HCT116 (cell line): ENCODE data around the gene TAF5L. TPM values are rescaled to one million over a fixed set of nuclear protein-coding genes. Genes with fewer than 3 reads are reported as not detected.

ENCODE experiments used
- ATAC-seq: fragments of 200-7000 bp; cut with Tn5 transposase; 2 replicates; pipeline ENCODE4 v1.9.1; 2020; ENCODE audit warnings: mild to moderate bottlenecking, moderate library complexity
- BruUV-seq: library from RNA; stranded (reverse); fragments of 400-500 nt; replicated peaks from 2 replicates; lab custom pipeline; 2021; lab: Mats Ljungman, UMichigan
- CTCF ChIA-PET: fragments of 300-600 bp; sonication (Branson Sonifier 250); formaldehyde crosslinking; loops from one replicate; lab custom pipeline; 2021; ENCODE audit warnings: antibody characterized with exemption; lab: Charles Lee
- POLR2A ChIA-PET: fragments of 300-600, 350-600 bp; sonication (Branson Sonifier 250); formaldehyde crosslinking; loops from one replicate; lab custom pipeline; 2021; ENCODE audit warnings: antibody characterized with exemption; lab: Charles Lee
- RAD21 ChIA-PET, 2 experiments: fragments of 300-600 bp; sonication (Branson Sonifier 250); formaldehyde crosslinking; loops; one replicate each; lab custom pipeline; 2023; ENCODE audit warnings: low total read pairs in 2 of 2; ENCODE audit not compliant: uncharacterized antibody in 2 of 2, unreplicated experiment in 2 of 2, low non-redundant PET in 1 of 2; lab: Charles Lee
- DNase-seq: peaks from one replicate; pipeline ENCODE4 v3.0.0-alpha.2; 2010; ENCODE audit warnings: low read depth, low spot score
- H2AFZ ChIP-seq: fragments of 200-600 bp; shearing (Covaris generic), sonication (generic); 2 replicates; pipeline ENCODE4 v1.6.1; 2017; ENCODE audit warnings: low read depth, mixed run types, mixed read lengths, antibody characterized with exemption, low read length; ENCODE audit not compliant: poor library complexity, severe bottlenecking
- H3K27ac ChIP-seq: 2 replicates; pipeline ENCODE4 v1.5.1; 2012; ENCODE audit warnings: low read depth, low read length
- H3K27me3 ChIP-seq: fragments of 200-600 bp; sonication (generic); 2 replicates; pipeline ENCODE4 v1.6.1; 2016; ENCODE audit warnings: mixed run types, low read length, mixed read lengths; ENCODE audit not compliant: insufficient read depth
- H3K36me3 ChIP-seq, 2 experiments: fragments of 200-500 bp in 1 of 2; fragments of 200-600 bp in 1 of 2; sonication (Bioruptor generic) in 1 of 2; sonication (generic) in 1 of 2; 2 replicates each; pipeline versions ENCODE4 v1.5.1 to v1.6.1; 2014 to 2016; ENCODE audit warnings: low read length in 2 of 2, inconsistent platforms in 1 of 2, mixed read lengths in 1 of 2, mixed run types in 1 of 2; ENCODE audit not compliant: insufficient read depth in 2 of 2, control insufficient read depth in 1 of 2
- H3K4me1 ChIP-seq, 2 experiments: fragments of 200-600 bp in 1 of 2; sonication (generic) in 1 of 2; 2 replicates each; pipeline versions ENCODE4 v1.5.1 to v1.6.1; 2012 to 2017; ENCODE audit warnings: low read length in 2 of 2, inconsistent platforms in 1 of 2, mild to moderate bottlenecking in 1 of 2, mixed read lengths in 1 of 2, mixed run types in 1 of 2, moderate library complexity in 1 of 2; ENCODE audit not compliant: insufficient read depth in 2 of 2, control insufficient read depth in 1 of 2
- H3K4me2 ChIP-seq: fragments of 200-600 bp; sonication (generic); 2 replicates; pipeline ENCODE4 v1.6.1; 2017; ENCODE audit warnings: mixed run types, low read length, mixed read lengths
- H3K4me3 ChIP-seq, 2 experiments: fragments of 200-600 bp in 1 of 2; sonication (generic) in 1 of 2; replicated peaks in 1 of 2; 2 replicates each; pipeline ENCODE4 v1.5.1; 2011 to 2016; ENCODE audit warnings: low read length in 2 of 2, control low read depth in 1 of 2, low read depth in 1 of 2, mild to moderate bottlenecking in 1 of 2, mixed read lengths in 1 of 2, mixed run types in 1 of 2
- H3K79me2 ChIP-seq: fragments of 200-600 bp; sonication (generic); 2 replicates; pipeline ENCODE4 v1.6.1; 2017; ENCODE audit warnings: mild to moderate bottlenecking, mixed run types, low read length, moderate library complexity, mixed read lengths; ENCODE audit not compliant: insufficient read depth
- H3K9ac ChIP-seq: fragments of 200-600 bp; sonication (generic); 2 replicates; pipeline ENCODE4 v1.6.1; 2016; ENCODE audit warnings: low read length, mixed read lengths
- H3K9me2 ChIP-seq: fragments of 200-600 bp; sonication (generic), shearing (Covaris generic); 2 replicates; pipeline ENCODE4 v1.6.1; 2017; ENCODE audit warnings: mixed run types, mild to moderate bottlenecking, moderate library complexity; ENCODE audit not compliant: insufficient read depth
- H3K9me3 ChIP-seq, 2 experiments: fragments of 200-500 bp in 1 of 2; fragments of 200-600 bp in 1 of 2; sonication (Bioruptor generic) in 1 of 2; sonication (generic) in 1 of 2; 2 replicates each; pipeline ENCODE4 v1.6.1; 2014 to 2017; ENCODE audit warnings: low read length in 2 of 2, mixed read lengths in 2 of 2, inconsistent platforms in 1 of 2, low read depth in 1 of 2, mild to moderate bottlenecking in 1 of 2, mixed run types in 1 of 2, moderate library complexity in 1 of 2; ENCODE audit not compliant: control insufficient read depth in 1 of 2, insufficient read depth in 1 of 2
- H4K20me1 ChIP-seq: fragments of 200-600 bp; sonication (generic), shearing (Covaris generic); 2 replicates; pipeline ENCODE4 v1.6.1; 2017; ENCODE audit warnings: mixed run types, mild to moderate bottlenecking, moderate library complexity; ENCODE audit not compliant: insufficient read depth
- CBX3 ChIP-seq: IDR thresholded peaks from 2 replicates; pipeline ENCODE4 v1.6.1; 2012; ENCODE audit warnings: low read depth
- EZH2 ChIP-seq: fragments of 200-600 bp; sonication (generic); IDR thresholded peaks from 2 replicates; pipeline ENCODE4 v1.6.1; 2017; ENCODE audit warnings: antibody characterized with exemption, mixed run types
- JUND ChIP-seq: IDR thresholded peaks from 2 replicates; pipeline ENCODE4 v1.6.1; 2012
- POLR2A ChIP-seq: IDR thresholded peaks from 2 replicates; pipeline ENCODE4 v1.7.0; 2011; ENCODE audit warnings: borderline replicate concordance; ENCODE audit not compliant: insufficient read depth, insufficient read length; ENCODE audit errors: extremely low read depth
- RAD21 ChIP-seq: IDR thresholded peaks from 2 replicates; pipeline ENCODE4 v1.6.1; 2012; ENCODE audit warnings: low read depth, mild to moderate bottlenecking
- SIN3A ChIP-seq: IDR thresholded peaks from 2 replicates; pipeline ENCODE4 v1.6.1; 2012; ENCODE audit warnings: low read depth
- SRF ChIP-seq: IDR thresholded peaks from 2 replicates; pipeline ENCODE4 v1.6.1; 2012; ENCODE audit warnings: low read depth
- TCF7L2 ChIP-seq: IDR thresholded peaks from 2 replicates; pipeline ENCODE4 v1.7.0; 2011; ENCODE audit warnings: borderline replicate concordance, inconsistent platforms; ENCODE audit not compliant: insufficient read depth, insufficient read length; ENCODE audit errors: extremely low read depth
- YY1 ChIP-seq: IDR thresholded peaks from 2 replicates; pipeline ENCODE4 v1.6.1; 2011; ENCODE audit warnings: low read length, low read depth, moderate library complexity, mild to moderate bottlenecking; ENCODE audit not compliant: insufficient replicate concordance; ENCODE audit errors: extremely low read depth
- ZFX ChIP-seq: fragments of 450-650 bp; IDR thresholded peaks from 2 replicates; pipeline ENCODE4 v1.6.1; 2017
- ZNF274 ChIP-seq: fragments of 200-500 bp; sonication (Bioruptor generic); IDR thresholded peaks from 2 replicates; pipeline ENCODE4 v1.6.1; 2014; ENCODE audit warnings: mild to moderate bottlenecking, low read depth, low read length, inconsistent platforms
- intact Hi-C: fragments of 100-400 bp; cut with micrococcal nuclease; formaldehyde crosslinking; loops from 2 replicates; pipeline ENCODE4 v1.10.0; 2022
- total RNA-seq: library from RNA; stranded (reverse); gene quantifications from one replicate; pipeline ENCODE4 v1.2.1, GENCODE V29; 2021; ENCODE audit not compliant: unreplicated experiment
- TF ChIP-seq, protein P1 (sequence below): IDR thresholded peaks from 2 replicates; pipeline ENCODE4 v1.6.1; 2012
- TF ChIP-seq, protein P2 (sequence below): IDR thresholded peaks from 2 replicates; pipeline ENCODE4 v1.6.1; 2012; ENCODE audit warnings: low read depth

TAF5L gene
- total RNA-seq, 1 experiment from 2014 or later = 22.4 TPM

DNA sequence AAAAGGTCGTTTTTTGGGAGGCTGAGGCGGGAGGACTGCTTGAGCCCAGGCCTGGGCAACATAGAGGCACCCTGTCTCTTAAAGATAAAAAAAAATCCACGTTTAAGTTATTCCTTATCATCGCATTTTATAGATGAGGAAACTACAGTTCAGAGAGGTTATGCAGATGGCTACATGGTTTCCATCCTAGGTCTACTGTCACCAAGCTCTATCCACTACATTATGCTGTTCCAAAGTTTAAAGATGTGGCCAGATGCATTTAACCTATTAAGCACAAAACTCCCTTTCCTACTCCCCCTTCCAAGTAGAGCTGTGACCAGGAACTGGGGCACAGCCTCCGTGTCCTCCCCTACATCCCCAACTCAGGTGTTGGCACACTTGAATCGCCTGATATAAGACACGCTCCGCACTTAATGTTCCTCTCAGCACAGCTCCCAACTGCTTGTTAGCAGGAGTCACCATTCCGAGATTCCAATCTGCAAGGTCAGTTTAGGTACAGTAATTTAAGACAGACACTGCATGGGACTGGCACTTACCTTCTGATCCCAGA is 1.3 kb downstream of the TAF5L start:
- Histone ChIP-seq H3K4me2 (peak overlapping the region; percentile 88), H2AFZ (no peak overlapping the region), H3K27me3 (no peaks in the 10 kb centered on the region), H3K4me1 (peaks cover 11 to 18% of the 10 kb centered on the region in 2 experiments; a peak in 3 of 4 replicates), H4K20me1 (no peaks in the 10 kb centered on the region; the same call in 1 of the 2 replicates), H3K4me3 (peak overlapping the region; percentile 86 to 88), H3K9ac (peak overlapping the region; percentile 68), H3K9me3 (no peaks in the 10 kb centered on the region), H3K9me2 (no peaks in the 10 kb centered on the region), H3K79me2 (peaks cover 93% of the 10 kb centered on the region), H3K27ac (peak overlapping the region; percentile 72), H3K36me3 (peaks cover 0 to 7% of the 10 kb centered on the region in 2 experiments; a peak in 1 of 4 replicates)
- ChIA-PET POLR2A (no interaction called here), CTCF (interaction anchor here (3.5 kb wide), 1 partner anchor 66 kb away, joined by 19 read pairs; the partner anchor contains the start of gene ABCB10), RAD21 (no interaction called here)
- ATAC-seq (no peak), DNase-seq (no peak)
- intact Hi-C loops = loop anchor here (10.0 kb wide), 1 partner anchor 370 kb away; no protein-coding TSS in a partner anchor
- TF ChIP-seq CBX3 (no peak), ZNF274 (no peak)
- TF ChIP-seq, protein P1, sequence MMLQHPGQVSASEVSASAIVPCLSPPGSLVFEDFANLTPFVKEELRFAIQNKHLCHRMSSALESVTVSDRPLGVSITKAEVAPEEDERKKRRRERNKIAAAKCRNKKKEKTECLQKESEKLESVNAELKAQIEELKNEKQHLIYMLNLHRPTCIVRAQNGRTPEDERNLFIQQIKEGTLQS = no peak
- no TSS peak for BruUV-seq

DNA sequence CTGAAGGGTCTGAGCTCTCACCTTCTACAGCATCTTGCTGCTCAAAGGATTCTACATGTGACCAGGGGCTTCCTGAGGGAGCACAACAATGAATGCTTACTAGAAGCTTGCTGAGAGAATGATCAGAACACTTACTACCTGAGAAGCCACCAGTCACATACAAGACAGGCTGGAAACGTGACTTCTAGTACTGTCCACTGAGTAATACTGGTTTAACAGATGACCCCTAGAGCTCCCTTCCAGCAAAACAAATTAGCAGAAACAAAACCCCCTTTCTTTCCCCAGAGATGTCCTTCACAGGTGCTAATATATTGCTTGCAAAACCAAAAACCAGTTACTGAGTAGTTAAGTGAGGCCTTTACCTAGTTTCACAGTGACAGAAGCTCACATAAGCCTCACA is 2.1 kb downstream of the TAF5L start:
- ChIA-PET POLR2A (no interaction called here), CTCF (interaction anchor here (1.4 kb wide), 1 partner anchor 66 kb away, joined by 3 read pairs; the partner anchor contains the start of gene ABCB10), RAD21 (no interaction called here)
- Histone ChIP-seq H3K4me1 (peaks cover 11 to 18% of the 10 kb centered on the region in 2 experiments; a peak in 3 of 4 replicates), H2AFZ (no peak overlapping the region), H3K9me3 (no peaks in the 10 kb centered on the region), H3K79me2 (peaks cover 93% of the 10 kb centered on the region), H3K4me3 (no peak overlapping the region), H3K27me3 (no peaks in the 10 kb centered on the region), H3K4me2 (peak overlapping the region; percentile 88; the same call in 1 of the 2 replicates), H3K36me3 (peaks cover 0 to 6% of the 10 kb centered on the region in 2 experiments; a peak in 1 of 4 replicates), H3K9me2 (no peaks in the 10 kb centered on the region), H4K20me1 (no peaks in the 10 kb centered on the region; the same call in 1 of the 2 replicates), H3K27ac (no peak overlapping the region), H3K9ac (no peak overlapping the region)
- intact Hi-C loops = loop anchor here (10.0 kb wide), 1 partner anchor 369 kb away; no protein-coding TSS in a partner anchor
- TSS peak; percentile 31 for BruUV-seq
- TF ChIP-seq TCF7L2 (no peak), YY1 (no peak), SRF (no peak), RAD21 (no peak), ZFX (no peak), EZH2 (no peak), SIN3A (no peak), POLR2A (no peak), JUND (no peak), CBX3 (no peak), ZNF274 (no peak)
- TF ChIP-seq, protein P2, sequence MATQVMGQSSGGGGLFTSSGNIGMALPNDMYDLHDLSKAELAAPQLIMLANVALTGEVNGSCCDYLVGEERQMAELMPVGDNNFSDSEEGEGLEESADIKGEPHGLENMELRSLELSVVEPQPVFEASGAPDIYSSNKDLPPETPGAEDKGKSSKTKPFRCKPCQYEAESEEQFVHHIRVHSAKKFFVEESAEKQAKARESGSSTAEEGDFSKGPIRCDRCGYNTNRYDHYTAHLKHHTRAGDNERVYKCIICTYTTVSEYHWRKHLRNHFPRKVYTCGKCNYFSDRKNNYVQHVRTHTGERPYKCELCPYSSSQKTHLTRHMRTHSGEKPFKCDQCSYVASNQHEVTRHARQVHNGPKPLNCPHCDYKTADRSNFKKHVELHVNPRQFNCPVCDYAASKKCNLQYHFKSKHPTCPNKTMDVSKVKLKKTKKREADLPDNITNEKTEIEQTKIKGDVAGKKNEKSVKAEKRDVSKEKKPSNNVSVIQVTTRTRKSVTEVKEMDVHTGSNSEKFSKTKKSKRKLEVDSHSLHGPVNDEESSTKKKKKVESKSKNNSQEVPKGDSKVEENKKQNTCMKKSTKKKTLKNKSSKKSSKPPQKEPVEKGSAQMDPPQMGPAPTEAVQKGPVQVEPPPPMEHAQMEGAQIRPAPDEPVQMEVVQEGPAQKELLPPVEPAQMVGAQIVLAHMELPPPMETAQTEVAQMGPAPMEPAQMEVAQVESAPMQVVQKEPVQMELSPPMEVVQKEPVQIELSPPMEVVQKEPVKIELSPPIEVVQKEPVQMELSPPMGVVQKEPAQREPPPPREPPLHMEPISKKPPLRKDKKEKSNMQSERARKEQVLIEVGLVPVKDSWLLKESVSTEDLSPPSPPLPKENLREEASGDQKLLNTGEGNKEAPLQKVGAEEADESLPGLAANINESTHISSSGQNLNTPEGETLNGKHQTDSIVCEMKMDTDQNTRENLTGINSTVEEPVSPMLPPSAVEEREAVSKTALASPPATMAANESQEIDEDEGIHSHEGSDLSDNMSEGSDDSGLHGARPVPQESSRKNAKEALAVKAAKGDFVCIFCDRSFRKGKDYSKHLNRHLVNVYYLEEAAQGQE = no peak
- DNase-seq (no peak), ATAC-seq (no peak)
